PC-9 (cell line): ENCODE data around the gene RALGAPA2.

Experiments
- EZH2 ChIP-seq: fragments of 200-600 bp; sonication (generic); IDR thresholded peaks from 2 replicates; pipeline ENCODE4 v1.8.0; 2017; ENCODE audit warnings: antibody characterized with exemption, low read depth
- TF ChIP-seq, protein P1 (sequence below): fragments of 200-600 bp; sonication (generic); conservative IDR thresholded peaks from 2 replicates; pipeline ENCODE4 v1.6.1; 2017; ENCODE audit warnings: mixed run types, antibody characterized with exemption, mild to moderate bottlenecking, moderate library complexity

DNA sequence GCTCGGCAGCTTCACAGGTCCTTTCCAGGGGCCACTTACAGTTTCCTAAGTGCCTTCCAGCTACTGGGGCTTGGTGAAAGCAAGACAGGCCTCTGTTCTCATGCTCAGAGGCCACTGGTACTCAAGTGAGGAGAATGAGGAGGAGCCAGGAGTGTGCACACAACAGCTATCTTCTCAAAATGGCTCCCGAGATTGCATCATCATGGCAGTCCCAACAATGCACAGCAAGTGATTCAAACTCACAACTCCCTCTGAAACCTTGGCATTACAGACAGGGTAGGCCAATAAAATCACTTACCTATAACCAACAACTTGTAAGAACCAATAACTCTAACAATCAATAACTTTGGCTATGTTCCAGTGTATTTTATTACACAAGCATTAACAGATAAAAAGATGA, 77.4 kb downstream of the RALGAPA2 start:
- TF ChIP-seq, protein P1, sequence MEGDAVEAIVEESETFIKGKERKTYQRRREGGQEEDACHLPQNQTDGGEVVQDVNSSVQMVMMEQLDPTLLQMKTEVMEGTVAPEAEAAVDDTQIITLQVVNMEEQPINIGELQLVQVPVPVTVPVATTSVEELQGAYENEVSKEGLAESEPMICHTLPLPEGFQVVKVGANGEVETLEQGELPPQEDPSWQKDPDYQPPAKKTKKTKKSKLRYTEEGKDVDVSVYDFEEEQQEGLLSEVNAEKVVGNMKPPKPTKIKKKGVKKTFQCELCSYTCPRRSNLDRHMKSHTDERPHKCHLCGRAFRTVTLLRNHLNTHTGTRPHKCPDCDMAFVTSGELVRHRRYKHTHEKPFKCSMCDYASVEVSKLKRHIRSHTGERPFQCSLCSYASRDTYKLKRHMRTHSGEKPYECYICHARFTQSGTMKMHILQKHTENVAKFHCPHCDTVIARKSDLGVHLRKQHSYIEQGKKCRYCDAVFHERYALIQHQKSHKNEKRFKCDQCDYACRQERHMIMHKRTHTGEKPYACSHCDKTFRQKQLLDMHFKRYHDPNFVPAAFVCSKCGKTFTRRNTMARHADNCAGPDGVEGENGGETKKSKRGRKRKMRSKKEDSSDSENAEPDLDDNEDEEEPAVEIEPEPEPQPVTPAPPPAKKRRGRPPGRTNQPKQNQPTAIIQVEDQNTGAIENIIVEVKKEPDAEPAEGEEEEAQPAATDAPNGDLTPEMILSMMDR, result no peak
- no peak for TF ChIP-seq EZH2
